ENCODE measurements around the gene THAP11. TPM values are rescaled to one million over a fixed set of nuclear protein-coding genes. Genes with fewer than 3 reads are reported as not detected.
"Not testable (repeated sequence)": the region's sequence is repeated elsewhere in the genome, so short reads cannot be mapped to it uniquely, and the experiment has no call there.

The THAP11 gene
- total and polyA plus RNA-seq, 2 of the 4 experiments (the other 2 are of a cell fraction) = 13.3 to 14.5 TPM

GRCh38 chr16:67837190-67837589, 4.9 kb upstream of the THAP11 start:
- 98% methylated on average over 7 of the region's 10 CpGs; no CpG with 5 or more reads in 1 of the 2 experiments for WGBS, 2 experiments (ENCODE audit: extremely low coverage in 2 of 2, insufficient read length in 1 of 2)
- intact Hi-C loops (cut with micrococcal nuclease); H4K5ac ChIP-seq (ENCODE audit: low read depth, low read length); in situ Hi-C loops (cut with MboI; ENCODE audit: low sequenced_read_pairs); H3K9me3 ChIP-seq (ENCODE audit: control insufficient read depth, insufficient read depth, low read length); H3K9ac ChIP-seq (ENCODE audit: low read depth, low read length); DNase-seq; CTCF ChIA-PET; H3K36me3 ChIP-seq (ENCODE audit: control insufficient read depth, insufficient read depth, low read length); H3K27ac ChIP-seq (ENCODE audit: insufficient read depth, low read length); H3K18ac ChIP-seq (ENCODE audit: low read depth, low read length); POLR2A ChIA-PET (ENCODE audit: unreplicated experiment); H3K23ac ChIP-seq (ENCODE audit: low read depth, low read length); H2AK5ac ChIP-seq (ENCODE audit: low read depth, low read length); H4K8ac ChIP-seq (ENCODE audit: low read depth in 2 of 2, low read length in 2 of 2); H3K4me1 ChIP-seq (ENCODE audit: control insufficient read depth, insufficient read depth, low read length); H2BK20ac ChIP-seq (ENCODE audit: low read depth, low read length); H2AK9ac ChIP-seq (replicated peaks; ENCODE audit: low read depth, low read length, poor library complexity); H4K20me1 ChIP-seq (ENCODE audit: insufficient read depth, low read length); H2BK15ac ChIP-seq (ENCODE audit: low read depth, low read length); H3K4me3 ChIP-seq (ENCODE audit: insufficient read depth, low read depth, low read length); H2BK120ac ChIP-seq (ENCODE audit: low read depth, low read length); H3K56ac ChIP-seq (ENCODE audit: extremely low read depth, insufficient read depth, low read length); BruUV-seq (replicated peaks); H3K27me3 ChIP-seq (ENCODE audit: control insufficient read depth, insufficient read depth, low read length); H4K91ac ChIP-seq (ENCODE audit: insufficient read depth, low read depth, low read length); dilution Hi-C loops (cut with HindIII; ENCODE audit: low sequenced_read_pairs, unreplicated experiment); H3K14ac ChIP-seq (replicated peaks; ENCODE audit: low read depth, low read length); H2BK5ac ChIP-seq (ENCODE audit: low read depth, low read length, poor library complexity, severe bottlenecking); ATAC-seq (ENCODE audit: low read depth); H3K4me2 ChIP-seq (ENCODE audit: low read depth, low read length); H3K4ac ChIP-seq (ENCODE audit: low read depth, low read length): not testable (repeated sequence)
- H3K79me1 ChIP-seq (ENCODE audit: low read depth in 1 of 2, low read length in 2 of 2) = peaks cover 6 to 21% of the 10 kb centered on the region in 2 experiments; a peak in 3 of 4 replicates
- peaks cover 11% of the 10 kb centered on the region; the same call in 1 of the 2 replicates for H3K9me1 ChIP-seq (ENCODE audit: insufficient read depth, low read length)
- peak overlapping the region; percentile 51 for H2AFZ ChIP-seq (replicated peaks; ENCODE audit: low read length, poor library complexity)
